ENCODE data around the gene ACSL3.

ACSL3 gene

GRCh38 chr2:222949690-222950323 lies 89.0 kb downstream of the ACSL3 start:
- FAIRE-seq (no peak), DNase-seq (ENCODE audit: insufficient read length, low spot score) (no peak)
- no peak for TF ChIP-seq CTCF (IDR thresholded peaks at IDR 0.05; ENCODE audit: insufficient read depth, missing control alignments)

GRCh38 chr2:222950638-222951285 lies 89.9 kb downstream of the ACSL3 start:
- TF ChIP-seq CTCF (IDR thresholded peaks at IDR 0.05; ENCODE audit: insufficient read depth, missing control alignments): no peak
- DNase-seq (ENCODE audit: insufficient read length, low spot score) (no peak), FAIRE-seq (no peak)

GRCh38 chr2:222952204-222952603 lies 91.4 kb downstream of the ACSL3 start:
- no peak for FAIRE-seq
- DNase-seq (ENCODE audit: insufficient read length, low spot score): no peak
- no peak for TF ChIP-seq CTCF (IDR thresholded peaks at IDR 0.05; ENCODE audit: insufficient read depth, missing control alignments)

GRCh38 chr2:222955008-222955407 lies 94.2 kb downstream of the ACSL3 start:
- no peak for TF ChIP-seq CTCF (IDR thresholded peaks at IDR 0.05; ENCODE audit: insufficient read depth, missing control alignments)
- FAIRE-seq: no peak
- DNase-seq (ENCODE audit: insufficient read length, low spot score): no peak

GRCh38 chr2:222959358-222959757 lies 98.5 kb downstream of the ACSL3 start:
- DNase-seq (ENCODE audit: insufficient read length, low spot score) (no peak), FAIRE-seq (no peak)
- TF ChIP-seq CTCF (IDR thresholded peaks at IDR 0.05; ENCODE audit: insufficient read depth, missing control alignments): no peak

- DNase-seq (ENCODE audit: insufficient read length, low spot score): no peak
- no peak for FAIRE-seq
- no peak for TF ChIP-seq CTCF (IDR thresholded peaks at IDR 0.05; ENCODE audit: insufficient read depth, missing control alignments)
These were observed 99.3 kb downstream of the ACSL3 start for GRCh38 chr2:222960126-222960525.

GRCh38 chr2:222963641-222964040 lies 102.8 kb downstream of the ACSL3 start:
- TF ChIP-seq CTCF (IDR thresholded peaks at IDR 0.05; ENCODE audit: insufficient read depth, missing control alignments): no peak
- no peak for DNase-seq (ENCODE audit: insufficient read length, low spot score)
- FAIRE-seq: no peak

All from D721Med (cell line).